ENCODE measurements around the gene SHC1. TPM values are rescaled to one million over a fixed set of nuclear protein-coding genes. Genes with fewer than 3 reads are reported as not detected.

The SHC1 gene
- total RNA-seq, 6 experiments from 2014 or later: 44.6 to 108 (median 75.3) TPM

DNA sequence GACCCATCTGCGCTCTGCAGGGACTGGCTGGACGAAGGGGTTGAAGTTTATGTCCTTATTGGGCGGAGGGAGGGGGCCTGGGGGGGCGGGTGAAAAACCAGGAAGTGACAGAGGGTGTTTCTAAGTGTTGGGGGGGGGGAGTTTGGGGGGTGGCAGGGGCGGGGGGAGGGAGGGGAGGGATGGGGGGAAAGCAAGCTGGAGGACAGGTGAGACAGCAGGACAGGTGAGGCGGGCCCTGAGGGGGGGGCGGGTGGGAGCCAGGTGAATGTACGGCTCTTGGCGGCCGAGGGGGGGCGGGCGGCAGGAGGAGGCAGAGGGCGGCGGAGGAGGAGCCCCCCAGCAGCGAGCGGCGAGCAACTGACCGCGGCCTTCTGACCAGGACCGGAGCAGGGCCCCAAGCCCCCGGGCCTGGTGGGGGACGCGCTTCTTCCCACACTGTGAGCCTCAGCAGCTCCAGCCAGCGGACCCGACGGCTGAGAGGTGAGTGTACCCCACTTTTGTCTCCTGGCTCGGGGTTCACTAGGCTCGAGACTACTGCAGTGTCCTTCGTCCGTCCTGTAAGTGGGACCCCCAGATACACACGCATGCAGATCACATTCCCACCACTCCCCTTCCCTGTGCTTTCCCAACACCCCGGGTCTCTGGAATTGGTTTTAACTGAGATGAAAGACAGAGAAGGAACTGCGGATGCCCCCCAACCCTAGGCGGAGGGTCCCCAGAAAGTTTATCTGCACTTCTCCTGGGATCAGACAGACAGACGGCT is 32.1 kb upstream of the SHC1 start, which contains the start of gene ZBTB7B:
Gene ZBTB7B (plus strand): TSS at position 339 of the 763 bp plus-strand sequence. CDS start 11,859 bp downstream, outside the sequence.
- WGBS (ENCODE audit: insufficient coverage, low coverage, low lambda C conversion rate, missing lambda C conversion rate): 1% methylated on average over 18 of the region's 35 CpGs
- H3K27ac ChIP-seq: peak within 1 kb of the TSS; percentile 81 to 95 (median 94)
- H3K27me3 ChIP-seq: no peaks in the 10 kb centered on the region
- no peaks in the 10 kb centered on the region for H3K9me3 ChIP-seq
- peak; percentile 55 to 70 (median 66) for DNase-seq
- H3K36me3 ChIP-seq: no peaks in the 10 kb centered on the region
- H3K4me3 ChIP-seq: peak within 1 kb of the TSS; percentile 85 to 93 (median 91)
- intact Hi-C loops (cut with DNase I): no loop called here
- TF ChIP-seq, protein P1, sequence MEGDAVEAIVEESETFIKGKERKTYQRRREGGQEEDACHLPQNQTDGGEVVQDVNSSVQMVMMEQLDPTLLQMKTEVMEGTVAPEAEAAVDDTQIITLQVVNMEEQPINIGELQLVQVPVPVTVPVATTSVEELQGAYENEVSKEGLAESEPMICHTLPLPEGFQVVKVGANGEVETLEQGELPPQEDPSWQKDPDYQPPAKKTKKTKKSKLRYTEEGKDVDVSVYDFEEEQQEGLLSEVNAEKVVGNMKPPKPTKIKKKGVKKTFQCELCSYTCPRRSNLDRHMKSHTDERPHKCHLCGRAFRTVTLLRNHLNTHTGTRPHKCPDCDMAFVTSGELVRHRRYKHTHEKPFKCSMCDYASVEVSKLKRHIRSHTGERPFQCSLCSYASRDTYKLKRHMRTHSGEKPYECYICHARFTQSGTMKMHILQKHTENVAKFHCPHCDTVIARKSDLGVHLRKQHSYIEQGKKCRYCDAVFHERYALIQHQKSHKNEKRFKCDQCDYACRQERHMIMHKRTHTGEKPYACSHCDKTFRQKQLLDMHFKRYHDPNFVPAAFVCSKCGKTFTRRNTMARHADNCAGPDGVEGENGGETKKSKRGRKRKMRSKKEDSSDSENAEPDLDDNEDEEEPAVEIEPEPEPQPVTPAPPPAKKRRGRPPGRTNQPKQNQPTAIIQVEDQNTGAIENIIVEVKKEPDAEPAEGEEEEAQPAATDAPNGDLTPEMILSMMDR (IDR thresholded peaks at IDR 0.05): no peak
- TF ChIP-seq POLR2A (IDR thresholded peaks at IDR 0.05): no peak
- H3K4me1 ChIP-seq: peaks cover 0 to 52% (median 22%) of the 10 kb centered on the region in 4 donors
- peak; percentile 1 to 6 (median 4) for ATAC-seq

DNA sequence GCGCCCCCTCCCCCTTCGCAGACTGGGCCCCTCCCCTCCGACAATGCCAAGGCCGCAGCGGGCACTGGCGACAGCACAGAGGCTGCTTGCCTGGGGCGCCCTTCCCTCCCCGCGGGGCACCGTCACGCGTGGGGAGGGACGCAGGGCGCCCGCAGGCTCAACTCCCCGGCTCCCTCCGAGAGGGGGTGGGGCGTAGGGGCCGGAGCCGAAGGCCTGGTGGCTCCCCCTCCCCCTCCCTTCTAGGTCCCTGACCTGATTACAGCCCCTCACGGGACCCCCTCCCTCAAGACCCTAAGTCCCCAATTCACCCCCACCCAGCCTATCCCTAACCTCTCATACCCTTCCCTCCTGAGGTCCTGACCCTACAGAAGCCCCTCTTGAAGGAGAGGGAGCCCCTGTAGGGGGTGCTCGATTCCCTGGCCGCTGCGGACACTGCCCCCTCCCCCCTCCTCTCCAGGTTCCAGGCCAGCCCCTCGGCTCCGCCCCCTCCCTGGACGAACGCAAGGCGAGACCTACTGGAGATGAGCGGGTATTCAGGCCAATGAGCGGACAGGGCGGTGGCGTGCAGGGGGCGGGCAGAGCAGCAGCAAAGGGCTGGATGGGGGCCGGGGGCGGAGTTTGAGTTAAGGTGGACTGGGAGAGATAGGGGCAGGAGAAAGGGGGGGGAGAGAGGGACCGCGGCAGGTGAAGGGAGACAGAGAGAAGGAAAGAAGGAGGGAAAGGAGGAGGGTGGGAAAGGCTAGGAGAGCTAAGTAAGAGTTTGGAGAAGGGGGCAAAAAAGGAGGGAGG is 31.3 kb upstream of the SHC1 start:
- Histone ChIP-seq H3K4me3 (peak overlapping the region; percentile 85 to 93 (median 91)), H3K27me3 (no peaks in the 10 kb centered on the region), H3K36me3 (no peaks in the 10 kb centered on the region), H3K27ac (peak overlapping the region; percentile 76 to 95 (median 93)), H3K9me3 (no peaks in the 10 kb centered on the region), H3K4me1 (peaks cover 0 to 44% (median 18%) of the 10 kb centered on the region in 4 donors)
- intact Hi-C loops (cut with DNase I): no loop called here
- TF ChIP-seq, protein P1 (IDR thresholded peaks at IDR 0.05): peak; percentile 18 to 39 (median 30)
- peak; percentile 71 for TF ChIP-seq POLR2A (IDR thresholded peaks at IDR 0.05)
- WGBS (ENCODE audit: insufficient coverage, low coverage, low lambda C conversion rate, missing lambda C conversion rate): under 1% methylated on average over 25 of the region's 38 CpGs
- ATAC-seq (peak; percentile 72 to 84 (median 74)), DNase-seq (peak; percentile 100)

DNA sequence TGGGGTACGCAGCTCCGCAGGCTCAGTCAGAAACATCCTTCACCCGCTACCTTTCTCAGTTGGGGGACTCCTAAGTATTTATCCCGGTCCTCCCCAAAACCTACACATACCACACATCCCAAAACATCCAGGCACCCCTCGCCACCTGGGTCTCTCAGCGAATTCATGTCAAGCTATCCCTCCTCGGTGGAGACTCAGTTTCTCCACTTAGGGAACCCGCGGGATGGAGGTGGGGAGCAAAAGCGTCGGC is 30.8 kb upstream of the SHC1 start:
- no peak for DNase-seq
- no peak for ATAC-seq
- TF ChIP-seq, protein P1 (IDR thresholded peaks at IDR 0.05): no peak
- TF ChIP-seq POLR2A (IDR thresholded peaks at IDR 0.05): no peak
- intact Hi-C loops (cut with DNase I): no loop called here
- Histone ChIP-seq H3K27ac (peak overlapping the region; percentile 76 to 95 (median 93)), H3K4me1 (peaks cover 0 to 39% (median 16%) of the 10 kb centered on the region in 4 donors), H3K4me3 (peak overlapping the region; percentile 85 to 93 (median 91)), H3K9me3 (no peaks in the 10 kb centered on the region), H3K27me3 (no peaks in the 10 kb centered on the region), H3K36me3 (no peaks in the 10 kb centered on the region)
- WGBS (ENCODE audit: insufficient coverage, low coverage, low lambda C conversion rate, missing lambda C conversion rate): 0% methylated on average over 8 of the region's 11 CpGs

DNA sequence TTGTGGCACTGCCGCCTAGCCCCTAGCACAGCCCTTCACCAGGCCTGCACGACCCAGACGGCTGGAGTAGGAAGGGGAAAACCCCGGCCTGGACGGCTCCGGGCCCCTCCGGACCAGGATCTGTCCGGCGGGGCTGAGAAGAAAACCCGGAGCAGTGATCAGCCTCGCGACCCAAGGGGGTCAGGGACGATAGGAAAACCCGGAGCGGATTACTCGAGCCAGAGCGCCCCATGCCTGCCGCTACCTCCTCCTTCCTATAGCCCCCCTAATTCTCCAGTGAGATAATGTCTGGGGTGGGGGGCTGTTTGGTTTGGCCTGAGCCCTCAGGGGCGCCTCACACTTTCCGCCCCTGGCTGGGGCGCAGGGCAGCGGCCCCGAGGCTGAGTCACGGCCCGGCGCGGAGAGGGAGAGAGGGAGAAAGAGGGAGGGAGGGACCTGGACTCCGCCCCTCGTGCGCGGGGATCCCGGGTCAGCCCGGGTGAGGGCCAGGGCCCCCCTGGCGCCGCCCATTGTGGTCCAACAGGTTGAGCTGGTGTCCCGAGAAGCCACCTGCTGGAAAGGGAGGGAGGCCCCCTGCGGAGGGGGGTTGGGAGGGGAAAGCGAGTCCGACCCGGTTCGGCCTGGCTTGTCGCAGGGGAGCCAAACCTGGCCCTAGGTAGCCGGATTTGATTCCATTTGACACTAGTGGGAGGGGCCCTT is 30.3 kb upstream of the SHC1 start:
- Histone ChIP-seq H3K9me3 (no peaks in the 10 kb centered on the region), H3K4me1 (peaks cover 0 to 38% (median 13%) of the 10 kb centered on the region in 4 donors), H3K27ac (peak overlapping the region; percentile 76 to 95 (median 93)), H3K27me3 (no peaks in the 10 kb centered on the region), H3K4me3 (peak overlapping the region; percentile 85 to 93 (median 91)), H3K36me3 (no peaks in the 10 kb centered on the region)
- TF ChIP-seq, protein P1 (IDR thresholded peaks at IDR 0.05): peak in 2 of 4 donors; percentile 7 to 15
- peak; percentile 88 for TF ChIP-seq POLR2A (IDR thresholded peaks at IDR 0.05)
- DNase-seq (peak; percentile 93 to 98 (median 97)), ATAC-seq (peak; percentile 53 to 66 (median 62))
- intact Hi-C loops (cut with DNase I): no loop called here
- WGBS (ENCODE audit: insufficient coverage, low coverage, low lambda C conversion rate, missing lambda C conversion rate): under 1% methylated on average over 27 of the region's 43 CpGs

All from right lobe of liver (tissue), 6 donors.